ENCODE data around the gene S100A4.
"Not testable (repeated sequence)": the region's sequence is repeated elsewhere in the genome, so short reads cannot be mapped to it uniquely, and the experiment has no call there.

S100A4 gene

DNA sequence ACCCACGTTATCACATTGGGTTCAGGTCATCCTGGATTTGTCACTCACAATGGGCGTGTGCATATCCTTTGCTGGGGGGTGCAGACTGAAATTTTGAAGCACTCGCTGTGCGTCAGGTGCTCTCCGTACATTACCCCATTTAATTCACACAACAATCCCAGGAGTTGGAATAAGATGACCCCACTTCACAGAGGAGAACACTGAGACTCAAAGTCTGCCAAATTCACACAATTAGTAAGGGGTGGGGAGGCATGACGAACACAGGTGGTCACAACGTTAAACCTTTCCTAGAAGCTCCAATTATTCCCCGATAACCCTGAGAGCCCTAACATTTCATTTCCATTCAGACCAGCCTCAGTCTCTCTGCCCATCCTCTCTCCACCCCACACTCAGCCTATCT is 23.9 kb upstream of the S100A4 start:
- intact Hi-C loops (cut with DNase I): no loop called here
- DNase-seq: no peak

- intact Hi-C loops (cut with DNase I): loop anchor here (1.0 kb wide), 1 partner anchor 58 kb away; no protein-coding TSS in a partner anchor
- peak; percentile 74 to 96 (median 88) for DNase-seq
Observed at GRCh38 chr1:153568367-153569099, 22.9 kb upstream of the S100A4 start.

DNA sequence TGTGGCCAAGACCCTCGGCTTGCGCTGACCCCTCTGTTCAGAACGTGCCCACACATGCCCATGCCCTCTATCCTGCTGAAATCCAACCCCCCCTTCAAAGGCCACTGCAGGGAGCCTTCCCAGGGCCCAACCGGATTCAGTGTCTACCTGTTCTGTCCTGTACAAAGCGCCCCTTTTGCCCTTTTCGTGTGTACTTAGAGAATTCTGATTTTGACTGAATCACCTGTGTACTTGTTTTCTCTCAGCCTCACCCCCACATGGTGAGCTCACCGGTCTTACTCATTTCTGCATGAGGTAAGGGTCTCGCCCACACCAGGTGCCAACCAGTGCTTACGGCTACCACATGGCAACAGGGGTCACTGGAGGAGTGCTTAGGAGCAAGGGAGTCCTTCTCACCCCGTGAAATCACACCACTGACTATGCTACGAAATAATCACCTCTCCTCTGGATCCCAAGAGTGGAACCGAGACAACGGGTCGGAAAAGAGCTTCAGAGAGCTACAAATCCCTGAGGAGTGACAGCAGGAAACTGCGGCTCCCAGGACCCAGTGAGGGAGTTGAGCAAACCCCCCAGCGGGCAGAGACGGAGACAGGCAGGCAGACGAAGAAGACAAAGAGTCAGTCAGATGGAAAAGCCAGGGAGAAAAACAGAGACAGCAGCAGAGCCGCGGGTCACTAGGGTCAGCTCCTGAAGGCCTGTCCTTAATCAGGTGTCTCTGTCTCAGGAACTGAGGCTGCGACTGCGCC is 22.2 kb upstream of the S100A4 start:
- DNase-seq: no peak

GRCh38 chr1:153566414-153567371 is 21.1 kb upstream of the S100A4 start:
- DNase-seq: peak in 40 of 42 donors; percentile 20 to 93 (median 54)
- intact Hi-C loops (cut with DNase I): no loop called here

More for the DNA sequence above, 22.2 kb upstream of the S100A4 start:
- intact Hi-C loops (cut with DNase I): loop anchor here (1.0 kb wide), 1 partner anchor 57 kb away; no protein-coding TSS in a partner anchor

GRCh38 chr1:153565529-153566374 is 20.1 kb upstream of the S100A4 start, which contains the start of gene S100A2:
TSS of gene S100A2 (minus strand) at chr1:153565844. CDS start at chr1:153563877, 1,967 bp downstream.
- intact Hi-C loops (cut with DNase I): no loop called here
- no peak for DNase-seq

- no peak for DNase-seq
- intact Hi-C loops (cut with DNase I): no loop called here
Observed at GRCh38 chr1:153563991-153564390, 18.4 kb upstream of the S100A4 start.

DNA sequence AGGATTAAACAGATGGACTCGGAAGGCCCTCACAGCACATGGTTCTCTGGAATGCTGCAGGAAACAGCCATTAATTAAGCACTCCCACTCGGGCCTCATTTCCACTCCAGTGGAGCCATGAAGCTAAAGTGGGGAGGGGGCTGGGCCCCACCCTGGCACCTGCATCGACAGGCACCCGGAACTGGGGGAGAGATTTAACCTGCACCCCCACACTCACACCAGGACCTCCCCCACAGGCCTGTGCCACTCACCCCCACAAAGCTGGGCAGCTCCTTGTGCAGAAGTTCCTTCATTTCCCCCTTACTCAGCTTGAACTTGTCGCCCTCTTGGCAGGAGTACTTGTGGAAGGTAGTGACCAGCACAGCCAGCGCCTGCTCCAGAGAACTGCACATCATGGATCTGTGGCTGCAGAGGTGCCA is 17.9 kb upstream of the S100A4 start:
- no peak for DNase-seq
- intact Hi-C loops (cut with DNase I): no loop called here

DNA sequence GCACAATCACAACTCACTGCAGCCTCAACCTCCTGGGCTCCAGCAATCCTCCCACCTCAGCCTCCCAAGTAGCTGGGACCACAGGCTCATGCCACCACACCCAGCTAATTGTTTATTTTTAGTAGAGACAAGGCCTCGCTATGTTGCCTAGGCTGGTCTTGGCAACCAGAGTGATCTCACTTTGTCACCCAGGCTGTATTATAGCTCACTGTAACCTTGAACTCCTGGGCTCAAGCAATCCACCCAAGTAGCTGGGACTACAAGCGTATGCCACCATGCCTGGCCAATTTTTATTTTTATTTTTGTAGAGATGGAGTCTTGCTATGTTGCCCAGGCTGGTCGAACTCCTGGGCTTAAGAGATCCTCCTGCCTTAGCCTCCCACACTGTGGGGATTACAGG is 16.4 kb upstream of the S100A4 start:
- DNase-seq; intact Hi-C loops (cut with DNase I): not testable (repeated sequence)

- intact Hi-C loops (cut with DNase I): no loop called here
Observed at GRCh38 chr1:153561466-153561985, 15.9 kb upstream of the S100A4 start.

GRCh38 chr1:153560771-153561465 is 15.3 kb upstream of the S100A4 start:
- no peak for DNase-seq
- intact Hi-C loops (cut with DNase I): no loop called here

More at GRCh38 chr1:153561466-153561985, 15.9 kb upstream of the S100A4 start:
- no peak for DNase-seq

GRCh38 chr1:153560241-153560640 is 14.6 kb upstream of the S100A4 start:
- DNase-seq: no peak
- intact Hi-C loops (cut with DNase I): no loop called here

- DNase-seq: no peak
- intact Hi-C loops (cut with DNase I): no loop called here
Observed at GRCh38 chr1:153557877-153558276, 12.3 kb upstream of the S100A4 start.

DNA sequence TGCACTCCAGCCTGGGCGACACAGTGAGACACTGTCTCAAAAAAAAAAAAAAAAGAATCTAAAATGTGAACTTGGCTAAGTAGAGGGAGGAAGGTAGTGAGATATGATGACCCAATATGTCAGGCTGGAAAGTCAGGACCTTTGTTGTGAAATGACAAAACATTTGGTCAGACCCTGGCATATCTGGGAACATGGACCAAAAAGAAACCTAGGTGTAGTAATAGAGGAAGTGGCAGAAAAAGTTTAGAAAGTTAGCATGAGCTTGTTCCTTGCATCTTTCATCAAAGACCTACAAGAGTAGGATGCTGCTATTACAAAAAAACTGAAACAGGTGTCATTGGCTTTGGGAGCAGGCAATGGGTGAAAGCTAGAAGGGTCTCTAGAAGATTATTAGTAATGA is 10.7 kb upstream of the S100A4 start:
- intact Hi-C loops (cut with DNase I): no loop called here
- no peak for DNase-seq

GRCh38 chr1:153553830-153554541 is 8.4 kb upstream of the S100A4 start:
- peak in 1 of 42 donors; percentile 52 for DNase-seq
- intact Hi-C loops (cut with DNase I): no loop called here

GRCh38 chr1:153553096-153553495 is 7.5 kb upstream of the S100A4 start:
- intact Hi-C loops (cut with DNase I): no loop called here
- DNase-seq: no peak

- no peak for DNase-seq
- intact Hi-C loops (cut with DNase I): no loop called here
Observed at GRCh38 chr1:153552335-153552734, 6.7 kb upstream of the S100A4 start.
